Lung (tissue), 12 donors: ENCODE data around the gene TIMM50. TPM values are rescaled to one million over a fixed set of nuclear protein-coding genes. Genes with fewer than 3 reads are reported as not detected.

Experiments used
- ATAC-seq: fragments of 200-7000 bp; cut with Tn5 transposase; one replicate; pipeline ENCODE4 v1.9.1; 2020; ENCODE audit warnings: moderate number of reproducible peaks; ENCODE audit not compliant: insufficient read depth, low FRiP score
- DNase-seq, 3 donors: peaks; one replicate each; pipeline ENCODE4 v3.0.0-alpha.2; 2013 to 2017
- H3K27ac ChIP-seq, 2 donors: one replicate each; pipeline ENCODE4 v1.5.1; 2013; ENCODE audit warnings: mild to moderate bottlenecking in 2 of 2, moderate library complexity in 2 of 2, control low read depth in 1 of 2, inconsistent platforms in 1 of 2, low read depth in 1 of 2, low read length in 1 of 2
- H3K27me3 ChIP-seq, 3 donors: one replicate each; pipeline ENCODE4 v1.5.1; 2013; ENCODE audit warnings: low read length in 2 of 3; ENCODE audit not compliant: control insufficient read depth in 3 of 3, insufficient read depth in 3 of 3
- H3K36me3 ChIP-seq, 4 donors: one replicate each; pipeline ENCODE4 v1.5.1; 2013; ENCODE audit warnings: low read length in 4 of 4, mild to moderate bottlenecking in 1 of 4, moderate library complexity in 1 of 4; ENCODE audit not compliant: control insufficient read depth in 4 of 4, insufficient read depth in 4 of 4
- H3K4me1 ChIP-seq, 5 donors: one replicate each; pipeline ENCODE4 v1.5.1; 2013; ENCODE audit warnings: low read length in 5 of 5, mild to moderate bottlenecking in 2 of 5, moderate library complexity in 1 of 5; ENCODE audit not compliant: control insufficient read depth in 5 of 5, insufficient read depth in 5 of 5
- H3K4me3 ChIP-seq: one replicate; pipeline ENCODE4 v1.5.1; 2013; ENCODE audit warnings: mild to moderate bottlenecking, control low read depth, moderate library complexity
- H3K9ac ChIP-seq, 2 donors: one replicate each; pipeline ENCODE4 v1.5.1; 2013; ENCODE audit warnings: low read length in 2 of 2, control low read depth in 1 of 2; ENCODE audit not compliant: insufficient read depth in 1 of 2
- H3K9me3 ChIP-seq, 4 donors: one replicate each; pipeline ENCODE4 v1.5.1; 2013; ENCODE audit warnings: low read length in 3 of 4, mild to moderate bottlenecking in 1 of 4, moderate library complexity in 1 of 4; ENCODE audit not compliant: control insufficient read depth in 4 of 4, insufficient read depth in 3 of 4
- WGBS, 2 donors: extraction: QIAGEN DNeasy Blood & Tissue Kit; methylation state at CpG; one replicate each; pipeline ENCODE4 v1.1.7; 2013; 5-methylcytosine and 5-hydroxymethylcytosine counted together
- polyA plus RNA-seq, 2 donors: library from polyadenylated mRNA; stranded (reverse); fragments of 200-250 nt; gene quantifications; one replicate each; pipeline ENCODE4 v1.2.1, GENCODE V29; 2013
- total RNA-seq, 2 donors: library from RNA; depleted of rRNA in 1 of 2; stranded (reverse); fragments of >200 nt in 1 of 2; gene quantifications; one replicate each; pipeline ENCODE4 v1.2.1, GENCODE V29; 2014 to 2021
- TF ChIP-seq, protein P1 (sequence below): IDR thresholded peaks from 2 replicates; pipeline ENCODE4 v1.5.1; 2012; ENCODE audit warnings: mild to moderate bottlenecking; ENCODE audit errors: control extremely low read depth, extremely low read depth
- donor health status: control.
- donor health status: control.
- donor health status: Bipolar disorder and iron deficiency.
- donor health status: healthy.
- donor health status: DM: yes; HTN: yes; CAD: no.

The TIMM50 gene
- total and polyA plus RNA-seq, 4 donors, result 47.5 to 67.4 (median 53.7) TPM

DNA sequence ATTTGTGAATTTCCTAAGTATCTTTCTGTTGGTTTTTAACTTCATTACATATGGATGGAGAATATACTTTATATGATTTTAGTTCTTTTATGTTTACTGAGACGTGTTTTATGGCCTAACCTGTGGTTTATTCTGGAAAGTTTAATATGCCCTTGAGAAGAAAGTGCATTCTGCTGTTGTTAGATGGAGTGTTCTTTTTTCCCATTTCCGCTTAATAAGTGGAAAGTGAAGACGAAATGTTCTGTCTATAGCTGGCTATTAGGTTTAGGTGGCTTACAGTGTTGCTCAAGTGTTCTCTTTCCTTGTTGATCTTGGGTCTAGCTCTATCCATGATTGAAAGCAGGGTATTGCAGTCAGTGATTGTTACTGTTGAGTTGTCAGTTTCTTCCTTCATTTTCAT, 17.2 kb upstream of the TIMM50 start:
- Histone ChIP-seq H3K9me3 (no peaks in the 10 kb centered on the region), H3K9ac (no peak overlapping the region), H3K4me3 (no peak overlapping the region), H3K4me1 (no peaks in the 10 kb centered on the region), H3K27me3 (no peaks in the 10 kb centered on the region), H3K36me3 (peaks cover 30 to 63% (median 52%) of the 10 kb centered on the region in 4 donors), H3K27ac (no peak overlapping the region)
- 76 to 93% methylated on average over 3 of the region's 3 CpGs for WGBS, 2 donors
- DNase-seq, result no peak
- TF ChIP-seq, protein P1, sequence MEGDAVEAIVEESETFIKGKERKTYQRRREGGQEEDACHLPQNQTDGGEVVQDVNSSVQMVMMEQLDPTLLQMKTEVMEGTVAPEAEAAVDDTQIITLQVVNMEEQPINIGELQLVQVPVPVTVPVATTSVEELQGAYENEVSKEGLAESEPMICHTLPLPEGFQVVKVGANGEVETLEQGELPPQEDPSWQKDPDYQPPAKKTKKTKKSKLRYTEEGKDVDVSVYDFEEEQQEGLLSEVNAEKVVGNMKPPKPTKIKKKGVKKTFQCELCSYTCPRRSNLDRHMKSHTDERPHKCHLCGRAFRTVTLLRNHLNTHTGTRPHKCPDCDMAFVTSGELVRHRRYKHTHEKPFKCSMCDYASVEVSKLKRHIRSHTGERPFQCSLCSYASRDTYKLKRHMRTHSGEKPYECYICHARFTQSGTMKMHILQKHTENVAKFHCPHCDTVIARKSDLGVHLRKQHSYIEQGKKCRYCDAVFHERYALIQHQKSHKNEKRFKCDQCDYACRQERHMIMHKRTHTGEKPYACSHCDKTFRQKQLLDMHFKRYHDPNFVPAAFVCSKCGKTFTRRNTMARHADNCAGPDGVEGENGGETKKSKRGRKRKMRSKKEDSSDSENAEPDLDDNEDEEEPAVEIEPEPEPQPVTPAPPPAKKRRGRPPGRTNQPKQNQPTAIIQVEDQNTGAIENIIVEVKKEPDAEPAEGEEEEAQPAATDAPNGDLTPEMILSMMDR, result no peak
- no peak for ATAC-seq

DNA sequence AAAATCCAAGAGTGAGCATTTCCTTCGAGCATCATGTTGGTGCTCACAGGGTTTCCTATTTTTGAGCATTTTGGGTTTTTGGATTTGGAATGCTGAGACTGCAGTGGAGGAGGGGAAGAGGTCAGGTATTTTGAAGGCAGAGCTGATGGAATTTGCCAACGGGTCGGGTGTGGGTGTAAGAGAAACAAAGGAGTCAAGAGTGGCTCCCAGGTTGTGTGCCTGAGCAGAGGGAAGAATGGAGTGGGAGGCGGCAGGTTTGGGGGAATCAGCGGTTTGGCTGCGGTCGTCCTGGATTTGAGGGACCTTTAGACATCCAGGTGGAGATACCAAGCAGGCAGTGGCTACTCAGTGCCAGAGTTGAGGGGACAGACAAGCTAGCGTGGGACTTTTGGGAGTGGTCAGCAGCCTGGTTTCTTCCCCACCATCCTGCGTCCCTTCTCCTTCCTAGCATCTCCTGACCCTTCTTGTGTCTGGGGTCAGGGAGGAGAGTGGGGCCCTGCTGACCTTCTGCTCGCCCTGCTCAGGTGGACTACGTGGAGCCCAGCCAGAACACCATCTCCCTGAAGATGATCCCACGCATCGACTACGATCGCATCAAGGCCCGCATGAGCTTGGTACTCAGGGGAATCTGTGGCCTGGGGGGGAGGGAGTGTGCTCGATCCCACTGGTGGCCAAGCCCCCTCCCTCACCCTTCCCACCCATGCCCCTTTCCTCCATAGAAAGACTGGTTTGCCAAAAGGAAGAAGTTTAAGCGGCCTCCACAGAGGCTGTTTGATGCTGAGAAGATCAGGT, 14.5 kb upstream of the TIMM50 start:
- Histone ChIP-seq H3K27me3 (no peaks in the 10 kb centered on the region), H3K4me3 (no peak overlapping the region), H3K9ac (no peak overlapping the region), H3K36me3 (peaks cover 37 to 63% (median 51%) of the 10 kb centered on the region in 4 donors), H3K27ac (no peak overlapping the region), H3K9me3 (no peaks in the 10 kb centered on the region), H3K4me1 (no peaks in the 10 kb centered on the region)
- TF ChIP-seq, protein P1, result no peak
- 97 to 98% methylated on average over 18 of the region's 18 CpGs for WGBS, 2 donors
- ATAC-seq (no peak), DNase-seq (no peak)

DNA sequence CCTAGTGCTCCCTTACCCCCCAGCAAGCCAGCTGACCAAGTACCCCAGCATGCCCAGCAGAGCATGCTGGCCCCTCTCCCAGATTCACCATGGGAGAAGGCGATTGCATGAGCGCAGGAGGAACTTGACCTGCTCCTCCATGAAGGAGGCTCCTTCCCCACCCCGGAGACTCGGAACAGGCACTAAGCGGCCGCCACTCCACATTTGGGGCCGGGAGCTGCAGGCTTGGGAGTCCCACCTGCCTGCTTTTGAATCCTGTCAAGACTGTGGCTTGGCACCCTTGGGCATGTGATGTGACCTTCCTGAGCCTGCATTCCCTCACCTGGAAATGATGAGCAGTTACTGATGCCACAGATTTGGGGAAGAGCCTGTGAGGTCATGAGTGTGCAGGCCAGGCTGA, 12.7 kb upstream of the TIMM50 start:
- Histone ChIP-seq H3K36me3 (peaks cover 46 to 79% (median 61%) of the 10 kb centered on the region in 4 donors), H3K4me1 (no peaks in the 10 kb centered on the region), H3K27ac (no peak overlapping the region), H3K9me3 (peaks cover 0 to 2% (median 0%) of the 10 kb centered on the region in 4 donors), H3K9ac (no peak overlapping the region), H3K27me3 (no peaks in the 10 kb centered on the region), H3K4me3 (no peak overlapping the region)
- ATAC-seq (no peak), DNase-seq (no peak)
- TF ChIP-seq, protein P1, result no peak
- 95 to 96% methylated on average over 7 of the region's 7 CpGs for WGBS, 2 donors
